ENCODE results near the gene CDC42EP3.
A peak's percentile ranks its signal among the peaks of the same experiment; 100 is the strongest.

Gene CDC42EP3

DNA sequence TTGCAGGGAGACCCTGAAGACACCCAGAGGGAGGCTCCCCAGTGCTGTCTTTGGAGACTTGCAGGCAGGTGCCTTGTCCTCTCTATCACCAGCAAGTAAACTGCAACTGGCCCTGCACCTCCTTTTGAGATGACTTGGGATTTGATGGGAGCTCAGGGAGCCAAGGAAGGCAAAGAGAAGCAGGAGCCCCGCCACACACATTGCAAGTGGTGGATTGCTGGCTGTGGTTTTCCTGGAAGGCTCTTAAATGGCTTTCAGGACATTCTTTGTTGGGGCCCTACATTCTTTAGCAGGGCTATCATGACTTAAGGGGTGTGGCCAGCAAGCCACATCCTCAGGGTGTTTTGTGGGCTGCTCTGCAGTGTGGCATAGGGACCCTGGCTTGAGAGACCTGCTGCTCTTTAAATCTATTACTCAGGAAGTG lies 39.9 kb upstream of the CDC42EP3 start:
- H3K4me2 ChIP-seq (ENCODE audit: low read depth, low read length), result peak overlapping the region; percentile 39
- H3K79me2 ChIP-seq (ENCODE audit: low read length), result no peaks in the 10 kb centered on the region
- H4K20me1 ChIP-seq (ENCODE audit: insufficient read depth, low read length), result no peaks in the 10 kb centered on the region
- no peaks in the 10 kb centered on the region for H3K36me3 ChIP-seq (replicated peaks; ENCODE audit: insufficient read depth, low read length)
- TF ChIP-seq, protein P1, sequence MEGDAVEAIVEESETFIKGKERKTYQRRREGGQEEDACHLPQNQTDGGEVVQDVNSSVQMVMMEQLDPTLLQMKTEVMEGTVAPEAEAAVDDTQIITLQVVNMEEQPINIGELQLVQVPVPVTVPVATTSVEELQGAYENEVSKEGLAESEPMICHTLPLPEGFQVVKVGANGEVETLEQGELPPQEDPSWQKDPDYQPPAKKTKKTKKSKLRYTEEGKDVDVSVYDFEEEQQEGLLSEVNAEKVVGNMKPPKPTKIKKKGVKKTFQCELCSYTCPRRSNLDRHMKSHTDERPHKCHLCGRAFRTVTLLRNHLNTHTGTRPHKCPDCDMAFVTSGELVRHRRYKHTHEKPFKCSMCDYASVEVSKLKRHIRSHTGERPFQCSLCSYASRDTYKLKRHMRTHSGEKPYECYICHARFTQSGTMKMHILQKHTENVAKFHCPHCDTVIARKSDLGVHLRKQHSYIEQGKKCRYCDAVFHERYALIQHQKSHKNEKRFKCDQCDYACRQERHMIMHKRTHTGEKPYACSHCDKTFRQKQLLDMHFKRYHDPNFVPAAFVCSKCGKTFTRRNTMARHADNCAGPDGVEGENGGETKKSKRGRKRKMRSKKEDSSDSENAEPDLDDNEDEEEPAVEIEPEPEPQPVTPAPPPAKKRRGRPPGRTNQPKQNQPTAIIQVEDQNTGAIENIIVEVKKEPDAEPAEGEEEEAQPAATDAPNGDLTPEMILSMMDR (IDR thresholded peaks at IDR 0.05; ENCODE audit: low read length), result no peak
- TF ChIP-seq EZH2 (optimal IDR thresholded peaks at IDR 0.05; ENCODE audit: low read depth, low read length) (no peak), EZH2phosphoT487 (IDR thresholded peaks at IDR 0.05; ENCODE audit: low read length) (no peak)
- no peaks in the 10 kb centered on the region for H3K9me2 ChIP-seq (replicated peaks; ENCODE audit: insufficient read depth, low read length)
- no peak overlapping the region for H3K9ac ChIP-seq (ENCODE audit: low read length)
- H2AFZ ChIP-seq (ENCODE audit: low read length), result no peak overlapping the region
- H3K4me1 ChIP-seq (ENCODE audit: low read length), result peaks cover 49% of the 10 kb centered on the region
- no peak overlapping the region for H3K4me3 ChIP-seq (ENCODE audit: low read length)
- H3K9me3 ChIP-seq (replicated peaks; ENCODE audit: insufficient read depth, low read length), result no peaks in the 10 kb centered on the region
- peak; percentile 83 for DNase-seq
- H3F3A ChIP-seq (ENCODE audit: insufficient read depth, low read length), result peaks cover 7% of the 10 kb centered on the region; the same call in 1 of the 2 replicates
- H3K27me3 ChIP-seq (replicated peaks; ENCODE audit: insufficient read depth, low read length), result no peaks in the 10 kb centered on the region; the same call in 1 of the 2 replicates
- peak overlapping the region; percentile 13; the same call in 1 of the 2 replicates for H3K27ac ChIP-seq (ENCODE audit: low read length)

DNA sequence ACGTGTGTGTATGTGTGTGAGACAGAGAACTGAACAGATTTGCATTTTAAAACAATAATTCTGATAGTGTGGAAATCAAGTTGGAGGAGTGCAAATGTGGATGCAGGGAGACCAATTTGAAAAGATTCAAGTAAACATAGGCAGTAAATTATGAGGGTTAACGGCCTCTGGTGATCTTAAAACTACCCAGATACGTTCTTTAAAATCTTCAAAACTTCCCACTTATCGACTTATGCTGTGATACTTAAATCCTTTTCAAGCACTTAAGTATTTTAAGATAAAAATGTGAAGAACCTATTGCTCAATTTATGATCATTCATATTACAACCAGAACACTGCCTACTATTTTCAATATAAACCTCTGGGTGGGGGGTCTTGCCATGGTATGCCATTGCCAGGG lies 37.7 kb upstream of the CDC42EP3 start:
- no peaks in the 10 kb centered on the region for H3K79me2 ChIP-seq (ENCODE audit: low read length)
- no peaks in the 10 kb centered on the region for H3K36me3 ChIP-seq (replicated peaks; ENCODE audit: insufficient read depth, low read length)
- TF ChIP-seq EZH2phosphoT487 (IDR thresholded peaks at IDR 0.05; ENCODE audit: low read length) (no peak), EZH2 (optimal IDR thresholded peaks at IDR 0.05; ENCODE audit: low read depth, low read length) (no peak)
- TF ChIP-seq, protein P1 (IDR thresholded peaks at IDR 0.05; ENCODE audit: low read length), result no peak
- no peak overlapping the region for H3K9ac ChIP-seq (ENCODE audit: low read length)
- H4K20me1 ChIP-seq (ENCODE audit: insufficient read depth, low read length), result no peaks in the 10 kb centered on the region
- H3F3A ChIP-seq (ENCODE audit: insufficient read depth, low read length), result peaks cover 7% of the 10 kb centered on the region; the same call in 1 of the 2 replicates
- no peak overlapping the region for H3K4me3 ChIP-seq (ENCODE audit: low read length)
- peaks cover 53% of the 10 kb centered on the region for H3K4me1 ChIP-seq (ENCODE audit: low read length)
- 0 out of 2 replicates have a peak, but pooled peaks cover 3% of the 10 kb centered on the region for H3K9me2 ChIP-seq (replicated peaks; ENCODE audit: insufficient read depth, low read length)
- no peak overlapping the region for H2AFZ ChIP-seq (ENCODE audit: low read length)
- no peaks in the 10 kb centered on the region for H3K9me3 ChIP-seq (replicated peaks; ENCODE audit: insufficient read depth, low read length)
- H3K27ac ChIP-seq (ENCODE audit: low read length), result no peak overlapping the region
- no peak overlapping the region for H3K4me2 ChIP-seq (ENCODE audit: low read depth, low read length)
- H3K27me3 ChIP-seq (replicated peaks; ENCODE audit: insufficient read depth, low read length), result no peaks in the 10 kb centered on the region; the same call in 1 of the 2 replicates
- no peak for DNase-seq

DNA sequence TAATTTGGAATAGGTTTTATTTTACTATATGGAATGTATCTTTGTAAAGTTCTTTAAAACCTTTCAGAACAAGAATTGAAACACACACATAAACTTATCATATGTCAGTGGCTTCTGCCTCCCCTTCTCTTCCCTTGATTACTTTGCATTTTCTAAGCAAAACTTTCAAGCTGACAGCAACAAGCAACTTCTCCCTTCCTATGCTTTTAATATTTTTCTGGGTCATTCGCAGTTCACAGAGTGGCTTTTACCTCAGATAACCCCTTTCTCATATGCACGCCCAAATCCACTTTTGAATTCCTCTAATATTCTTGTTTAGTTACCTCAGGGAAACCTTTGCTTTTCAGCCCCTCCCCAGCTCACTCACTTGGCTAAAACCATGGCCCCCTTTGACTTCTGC lies 36.7 kb upstream of the CDC42EP3 start:
- Histone ChIP-seq H3K4me3 (ENCODE audit: low read length) (no peak overlapping the region), H4K20me1 (ENCODE audit: insufficient read depth, low read length) (no peaks in the 10 kb centered on the region), H3K4me1 (ENCODE audit: low read length) (peaks cover 45% of the 10 kb centered on the region), H3F3A (ENCODE audit: insufficient read depth, low read length) (peaks cover 7% of the 10 kb centered on the region; the same call in 1 of the 2 replicates), H2AFZ (ENCODE audit: low read length) (no peak overlapping the region), H3K9me3 (replicated peaks; ENCODE audit: insufficient read depth, low read length) (no peaks in the 10 kb centered on the region), H3K9ac (ENCODE audit: low read length) (no peak overlapping the region), H3K79me2 (ENCODE audit: low read length) (no peaks in the 10 kb centered on the region), H3K36me3 (replicated peaks; ENCODE audit: insufficient read depth, low read length) (no peaks in the 10 kb centered on the region), H3K9me2 (replicated peaks; ENCODE audit: insufficient read depth, low read length) (0 out of 2 replicates have a peak, but pooled peaks cover 3% of the 10 kb centered on the region), H3K4me2 (ENCODE audit: low read depth, low read length) (no peak overlapping the region), H3K27ac (ENCODE audit: low read length) (no peak overlapping the region), H3K27me3 (replicated peaks; ENCODE audit: insufficient read depth, low read length) (no peaks in the 10 kb centered on the region; the same call in 1 of the 2 replicates)
- TF ChIP-seq EZH2phosphoT487 (IDR thresholded peaks at IDR 0.05; ENCODE audit: low read length), result no peak
- TF ChIP-seq, protein P1 (IDR thresholded peaks at IDR 0.05; ENCODE audit: low read length), result no peak
- TF ChIP-seq EZH2 (optimal IDR thresholded peaks at IDR 0.05; ENCODE audit: low read depth, low read length), result no peak
- DNase-seq, result no peak

All from MM.1S (cell line).